Measurements from ENCODE around the gene TGFBR2.

Gene TGFBR2

DNA sequence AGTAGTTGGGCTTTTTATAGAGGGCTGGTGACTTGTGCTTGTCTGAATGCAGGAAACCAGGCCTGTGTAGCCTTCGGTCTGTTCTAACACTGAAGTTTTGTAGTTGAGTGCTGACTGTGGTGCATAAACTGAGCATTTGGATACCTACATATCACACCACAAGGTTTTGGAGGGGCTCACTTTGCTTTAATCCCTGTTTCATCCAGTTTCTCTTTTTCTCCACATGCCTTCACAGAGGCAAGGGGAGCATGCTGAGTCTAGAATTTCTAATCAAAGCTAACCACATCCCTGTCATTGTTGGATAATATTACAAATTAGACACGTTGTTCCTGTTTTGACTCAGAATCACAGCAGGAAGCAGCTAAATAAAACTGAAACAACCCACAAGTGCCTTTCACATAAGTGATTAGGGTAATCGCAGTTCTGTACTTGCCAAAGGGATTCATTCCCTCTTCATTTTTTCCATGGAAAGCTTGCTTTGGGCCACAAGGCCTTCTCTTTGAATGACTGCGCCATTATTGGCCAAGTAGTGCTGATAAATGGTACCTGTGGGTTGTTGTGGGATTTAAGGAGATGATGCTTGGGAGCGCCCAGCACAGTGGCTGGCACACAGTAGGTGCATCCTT is 48.9 kb downstream of the TGFBR2 start:
- Histone ChIP-seq H3K9me2 (replicated peaks; ENCODE audit: low read depth, low read length) (no peaks in the 10 kb centered on the region), H3K9me3 (ENCODE audit: insufficient read depth, low read depth, low read length) (no peaks in the 10 kb centered on the region), H4K20me1 (ENCODE audit: insufficient read depth, low read length, poor library complexity, severe bottlenecking) (no peaks in the 10 kb centered on the region)

DNA sequence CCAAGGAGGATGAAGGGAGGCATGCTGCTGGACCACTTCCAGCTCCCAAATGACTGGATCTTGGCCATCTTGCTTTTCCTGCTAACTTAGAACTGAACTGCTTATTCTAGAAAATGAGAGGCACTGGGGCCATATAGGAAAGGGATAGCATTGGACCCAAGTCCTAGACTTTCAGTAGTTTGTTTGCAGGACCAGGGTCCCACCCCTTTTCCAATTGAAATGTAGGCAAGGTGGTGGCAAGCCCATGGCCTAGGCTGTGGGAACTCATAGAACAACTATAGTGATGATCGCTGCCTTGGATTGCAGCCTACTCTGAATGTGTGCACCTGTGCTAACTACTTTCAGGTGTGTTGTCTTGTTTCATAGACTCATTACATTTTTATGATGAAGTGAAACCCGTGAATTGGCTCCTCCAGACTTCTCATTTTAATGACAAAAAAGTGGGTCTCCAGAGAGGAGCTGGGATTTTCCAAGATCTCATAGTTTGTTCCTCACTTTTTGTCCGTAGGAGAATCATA is 50.3 kb downstream of the TGFBR2 start:
- H4K20me1 ChIP-seq (ENCODE audit: insufficient read depth, low read length, poor library complexity, severe bottlenecking) = no peaks in the 10 kb centered on the region
- no peaks in the 10 kb centered on the region for H3K9me2 ChIP-seq (replicated peaks; ENCODE audit: low read depth, low read length)
- H3K36me3 ChIP-seq (ENCODE audit: insufficient read depth, low read length) = peaks cover 70% of the 10 kb centered on the region
- TF ChIP-seq, protein P1, sequence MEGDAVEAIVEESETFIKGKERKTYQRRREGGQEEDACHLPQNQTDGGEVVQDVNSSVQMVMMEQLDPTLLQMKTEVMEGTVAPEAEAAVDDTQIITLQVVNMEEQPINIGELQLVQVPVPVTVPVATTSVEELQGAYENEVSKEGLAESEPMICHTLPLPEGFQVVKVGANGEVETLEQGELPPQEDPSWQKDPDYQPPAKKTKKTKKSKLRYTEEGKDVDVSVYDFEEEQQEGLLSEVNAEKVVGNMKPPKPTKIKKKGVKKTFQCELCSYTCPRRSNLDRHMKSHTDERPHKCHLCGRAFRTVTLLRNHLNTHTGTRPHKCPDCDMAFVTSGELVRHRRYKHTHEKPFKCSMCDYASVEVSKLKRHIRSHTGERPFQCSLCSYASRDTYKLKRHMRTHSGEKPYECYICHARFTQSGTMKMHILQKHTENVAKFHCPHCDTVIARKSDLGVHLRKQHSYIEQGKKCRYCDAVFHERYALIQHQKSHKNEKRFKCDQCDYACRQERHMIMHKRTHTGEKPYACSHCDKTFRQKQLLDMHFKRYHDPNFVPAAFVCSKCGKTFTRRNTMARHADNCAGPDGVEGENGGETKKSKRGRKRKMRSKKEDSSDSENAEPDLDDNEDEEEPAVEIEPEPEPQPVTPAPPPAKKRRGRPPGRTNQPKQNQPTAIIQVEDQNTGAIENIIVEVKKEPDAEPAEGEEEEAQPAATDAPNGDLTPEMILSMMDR (conservative IDR thresholded peaks at IDR 0.05; ENCODE audit: low read length) = no peak
- TF ChIP-seq EZH2phosphoT487 (IDR thresholded peaks at IDR 0.05; ENCODE audit: borderline replicate concordance) = no peak
- H3K4me2 ChIP-seq (ENCODE audit: low read depth, low read length, poor library complexity, severe bottlenecking) = peak overlapping the region; percentile 79
- H3K79me2 ChIP-seq (ENCODE audit: insufficient read depth, low read length) = peaks cover 74% of the 10 kb centered on the region
- no peak overlapping the region for H3K9ac ChIP-seq (ENCODE audit: low read depth, low read length, poor library complexity, severe bottlenecking)
- no peak overlapping the region for H2AFZ ChIP-seq (ENCODE audit: low read length)
- peaks cover 88% of the 10 kb centered on the region for H3K4me1 ChIP-seq (ENCODE audit: insufficient read depth, low read length, poor library complexity, severe bottlenecking)
- H3K9me3 ChIP-seq (ENCODE audit: insufficient read depth, low read depth, low read length) = no peaks in the 10 kb centered on the region
- peaks cover 27% of the 10 kb centered on the region for H3F3A ChIP-seq (ENCODE audit: low read depth)
- H3K4me3 ChIP-seq (ENCODE audit: low read length, poor library complexity, severe bottlenecking) = no peak overlapping the region
- no peaks in the 10 kb centered on the region for H3K27me3 ChIP-seq (ENCODE audit: insufficient read depth, low read length, poor library complexity, severe bottlenecking)

More for the DNA sequence above, 48.9 kb downstream of the TGFBR2 start:
- peak overlapping the region; percentile 29 for H3K4me2 ChIP-seq (ENCODE audit: low read depth, low read length, poor library complexity, severe bottlenecking)
- peaks cover 74% of the 10 kb centered on the region for H3K36me3 ChIP-seq (ENCODE audit: insufficient read depth, low read length)
- no peak overlapping the region for H3K4me3 ChIP-seq (ENCODE audit: low read length, poor library complexity, severe bottlenecking)
- TF ChIP-seq, protein P1 (conservative IDR thresholded peaks at IDR 0.05; ENCODE audit: low read length) = no peak
- TF ChIP-seq EZH2phosphoT487 (IDR thresholded peaks at IDR 0.05; ENCODE audit: borderline replicate concordance) = no peak
- H3K9ac ChIP-seq (ENCODE audit: low read depth, low read length, poor library complexity, severe bottlenecking) = no peak overlapping the region
- H3K79me2 ChIP-seq (ENCODE audit: insufficient read depth, low read length) = peaks cover 67% of the 10 kb centered on the region
- H2AFZ ChIP-seq (ENCODE audit: low read length) = no peak overlapping the region
- peaks cover 74% of the 10 kb centered on the region for H3K4me1 ChIP-seq (ENCODE audit: insufficient read depth, low read length, poor library complexity, severe bottlenecking)
- no peaks in the 10 kb centered on the region for H3K27me3 ChIP-seq (ENCODE audit: insufficient read depth, low read length, poor library complexity, severe bottlenecking)
- peaks cover 27% of the 10 kb centered on the region for H3F3A ChIP-seq (ENCODE audit: low read depth)

DNA sequence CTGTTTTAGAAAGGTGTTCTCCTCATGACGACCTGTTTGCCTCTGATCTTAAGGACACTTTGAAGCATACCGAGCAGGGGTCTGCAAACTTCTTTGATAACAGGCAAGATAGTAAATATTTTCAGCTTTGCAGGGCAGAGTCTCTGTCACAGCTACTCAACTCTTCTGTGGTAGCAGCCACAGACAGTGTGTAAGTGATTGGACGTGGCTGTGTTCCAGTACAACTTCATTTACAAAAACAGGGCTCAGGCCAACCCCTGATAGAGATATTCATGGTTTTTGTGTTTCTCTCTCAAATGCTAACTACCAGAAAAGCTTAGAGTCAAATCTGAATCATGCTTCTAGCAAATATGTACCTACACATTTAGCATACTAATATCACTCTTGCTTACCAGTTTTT is 51.5 kb downstream of the TGFBR2 start:
- Histone ChIP-seq H3K9ac (ENCODE audit: low read depth, low read length, poor library complexity, severe bottlenecking) (peak overlapping the region; percentile 64), H3K27me3 (ENCODE audit: insufficient read depth, low read length, poor library complexity, severe bottlenecking) (no peaks in the 10 kb centered on the region), H3K9me3 (ENCODE audit: insufficient read depth, low read depth, low read length) (no peaks in the 10 kb centered on the region), H3K4me3 (ENCODE audit: low read length, poor library complexity, severe bottlenecking) (peak overlapping the region; percentile 52), H2AFZ (ENCODE audit: low read length) (no peak overlapping the region), H4K20me1 (ENCODE audit: insufficient read depth, low read length, poor library complexity, severe bottlenecking) (no peaks in the 10 kb centered on the region), H3K36me3 (ENCODE audit: insufficient read depth, low read length) (peaks cover 68% of the 10 kb centered on the region), H3F3A (ENCODE audit: low read depth) (peaks cover 27% of the 10 kb centered on the region), H3K9me2 (replicated peaks; ENCODE audit: low read depth, low read length) (no peaks in the 10 kb centered on the region), H3K4me2 (ENCODE audit: low read depth, low read length, poor library complexity, severe bottlenecking) (peak overlapping the region; percentile 79), H3K4me1 (ENCODE audit: insufficient read depth, low read length, poor library complexity, severe bottlenecking) (peaks cover 94% of the 10 kb centered on the region), H3K79me2 (ENCODE audit: insufficient read depth, low read length) (peaks cover 78% of the 10 kb centered on the region)
- TF ChIP-seq, protein P1 (conservative IDR thresholded peaks at IDR 0.05; ENCODE audit: low read length) = no peak
- TF ChIP-seq EZH2phosphoT487 (IDR thresholded peaks at IDR 0.05; ENCODE audit: borderline replicate concordance) = no peak
